Retinal pigment epithelial cell (primary cell): Measurements from ENCODE around the gene VPS13D.

ENCODE experiments used
- DNase-seq: peaks from one replicate; pipeline ENCODE4 v3.0.0-alpha.2; 2010; ENCODE audit warnings: low read depth
- H3K4me3 ChIP-seq: 2 replicates; pipeline ENCODE4 v1.5.1; 2011; ENCODE audit warnings: mild to moderate bottlenecking, low read length, control low read depth, moderate library complexity
- TF ChIP-seq, protein P1 (sequence below): conservative IDR thresholded peaks from 2 replicates; pipeline ENCODE4 v1.5.1; 2011; ENCODE audit warnings: low read depth, low read length, control low read depth, inconsistent platforms

Gene VPS13D

DNA sequence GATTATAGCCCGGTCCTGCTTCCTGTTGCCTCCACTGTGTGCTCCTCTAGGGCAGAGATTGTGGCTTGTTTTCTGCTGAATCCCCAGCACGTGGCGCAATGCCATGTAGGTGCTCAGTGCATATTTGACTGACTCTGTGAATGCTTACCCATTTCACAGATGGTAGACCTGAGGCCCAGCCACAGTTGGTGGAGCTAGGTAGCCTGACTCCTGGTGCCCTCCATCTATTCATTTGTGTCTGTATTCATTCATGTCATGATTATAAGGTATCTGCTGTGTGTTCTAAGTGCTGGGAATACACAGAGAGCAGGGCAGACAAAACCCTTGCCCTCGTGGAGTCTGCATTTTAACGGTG is 40.5 kb upstream of the VPS13D start:
- H3K4me3 ChIP-seq: no peak overlapping the region
- no peak for DNase-seq
- TF ChIP-seq, protein P1, sequence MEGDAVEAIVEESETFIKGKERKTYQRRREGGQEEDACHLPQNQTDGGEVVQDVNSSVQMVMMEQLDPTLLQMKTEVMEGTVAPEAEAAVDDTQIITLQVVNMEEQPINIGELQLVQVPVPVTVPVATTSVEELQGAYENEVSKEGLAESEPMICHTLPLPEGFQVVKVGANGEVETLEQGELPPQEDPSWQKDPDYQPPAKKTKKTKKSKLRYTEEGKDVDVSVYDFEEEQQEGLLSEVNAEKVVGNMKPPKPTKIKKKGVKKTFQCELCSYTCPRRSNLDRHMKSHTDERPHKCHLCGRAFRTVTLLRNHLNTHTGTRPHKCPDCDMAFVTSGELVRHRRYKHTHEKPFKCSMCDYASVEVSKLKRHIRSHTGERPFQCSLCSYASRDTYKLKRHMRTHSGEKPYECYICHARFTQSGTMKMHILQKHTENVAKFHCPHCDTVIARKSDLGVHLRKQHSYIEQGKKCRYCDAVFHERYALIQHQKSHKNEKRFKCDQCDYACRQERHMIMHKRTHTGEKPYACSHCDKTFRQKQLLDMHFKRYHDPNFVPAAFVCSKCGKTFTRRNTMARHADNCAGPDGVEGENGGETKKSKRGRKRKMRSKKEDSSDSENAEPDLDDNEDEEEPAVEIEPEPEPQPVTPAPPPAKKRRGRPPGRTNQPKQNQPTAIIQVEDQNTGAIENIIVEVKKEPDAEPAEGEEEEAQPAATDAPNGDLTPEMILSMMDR: no peak

DNA sequence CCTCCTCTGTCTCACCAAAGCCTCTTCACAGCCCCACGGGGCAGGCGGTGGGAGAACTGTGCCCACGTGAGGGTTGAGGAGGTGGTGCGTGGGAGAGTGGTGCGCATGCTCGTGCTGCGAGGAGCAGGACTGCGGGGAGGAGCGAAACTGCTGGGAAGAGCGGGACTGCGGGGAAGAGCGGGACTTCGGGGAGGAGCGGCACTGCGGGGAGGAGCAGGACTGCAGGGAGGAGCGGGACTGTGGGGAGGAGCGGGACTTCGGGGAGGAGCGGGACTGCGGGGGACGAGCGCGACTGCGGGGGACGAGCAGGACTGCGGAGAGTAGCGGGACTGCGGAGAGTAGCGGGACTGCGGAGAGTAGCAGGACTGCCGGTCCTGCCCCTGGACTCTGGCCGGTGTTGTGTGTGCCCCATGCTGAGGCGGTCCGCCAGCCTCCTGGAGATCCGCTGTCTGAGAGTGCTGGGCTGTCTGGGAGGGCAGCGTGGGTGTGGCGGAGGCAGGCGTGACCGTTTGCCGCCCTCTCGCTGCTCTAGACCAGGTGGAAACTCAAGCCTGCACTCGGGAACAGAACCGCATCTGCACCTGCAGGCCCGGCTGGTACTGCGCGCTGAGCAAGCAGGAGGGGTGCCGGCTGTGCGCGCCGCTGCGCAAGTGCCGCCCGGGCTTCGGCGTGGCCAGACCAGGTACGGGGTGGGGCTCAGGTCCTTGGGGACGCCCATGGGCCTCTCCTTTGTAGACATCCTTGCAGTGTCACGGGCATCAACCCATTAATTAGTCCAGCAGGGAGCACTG is 38.4 kb upstream of the VPS13D start:
- DNase-seq: no peak
- TF ChIP-seq, protein P1: no peak
- no peak overlapping the region for H3K4me3 ChIP-seq

DNA sequence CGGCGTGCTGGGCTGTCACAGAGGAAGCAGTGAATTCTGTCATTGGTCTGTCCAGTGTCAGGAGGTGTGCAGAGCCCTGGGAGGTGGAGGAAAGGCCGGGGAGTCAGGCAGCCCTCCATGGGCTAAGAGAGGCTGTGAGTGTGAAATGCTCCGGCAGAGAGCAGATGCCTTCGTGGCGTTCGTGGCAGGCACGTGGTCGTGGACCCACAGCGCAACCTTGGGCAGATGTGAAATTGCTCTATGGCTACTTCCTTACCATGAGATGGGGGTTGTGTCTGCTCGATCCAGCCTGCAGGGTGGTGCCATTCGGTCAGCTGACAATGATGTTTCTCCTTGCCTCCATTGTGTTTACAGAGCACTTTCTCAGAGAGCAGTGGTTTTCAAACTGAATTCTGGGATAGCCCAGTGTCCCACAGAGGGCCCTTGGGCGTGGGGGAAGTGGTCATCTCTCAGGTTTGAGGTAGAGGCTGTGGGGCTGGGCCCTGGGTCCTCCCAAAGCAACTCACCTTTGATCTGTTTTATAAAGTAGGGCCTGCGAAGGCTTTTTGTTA is 35.1 kb upstream of the VPS13D start:
- TF ChIP-seq, protein P1: no peak

DNA sequence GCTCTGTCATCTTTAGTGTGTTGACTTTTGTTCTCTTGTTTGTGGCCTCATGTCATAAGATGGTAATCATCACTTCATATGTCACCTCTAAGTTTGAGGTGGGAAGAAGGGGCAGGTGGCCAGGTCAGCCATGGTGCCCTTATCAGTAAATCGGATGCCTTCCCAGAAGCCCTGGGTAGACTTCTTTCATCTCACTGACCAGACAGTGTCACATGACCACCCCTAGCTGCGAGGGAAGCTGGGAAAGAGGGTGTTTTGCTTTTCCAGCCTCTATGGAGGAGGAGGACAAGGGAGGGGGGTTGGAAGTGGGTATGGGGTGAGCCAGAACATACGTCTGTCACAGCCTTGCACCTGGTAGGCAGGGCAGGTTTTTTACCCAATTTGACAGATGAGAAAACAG is 34.4 kb upstream of the VPS13D start:
- no peak for DNase-seq
- TF ChIP-seq, protein P1: no peak
- H3K4me3 ChIP-seq: no peak overlapping the region

More for the DNA sequence above, 35.1 kb upstream of the VPS13D start:
- H3K4me3 ChIP-seq: no peak overlapping the region
- no peak for DNase-seq

DNA sequence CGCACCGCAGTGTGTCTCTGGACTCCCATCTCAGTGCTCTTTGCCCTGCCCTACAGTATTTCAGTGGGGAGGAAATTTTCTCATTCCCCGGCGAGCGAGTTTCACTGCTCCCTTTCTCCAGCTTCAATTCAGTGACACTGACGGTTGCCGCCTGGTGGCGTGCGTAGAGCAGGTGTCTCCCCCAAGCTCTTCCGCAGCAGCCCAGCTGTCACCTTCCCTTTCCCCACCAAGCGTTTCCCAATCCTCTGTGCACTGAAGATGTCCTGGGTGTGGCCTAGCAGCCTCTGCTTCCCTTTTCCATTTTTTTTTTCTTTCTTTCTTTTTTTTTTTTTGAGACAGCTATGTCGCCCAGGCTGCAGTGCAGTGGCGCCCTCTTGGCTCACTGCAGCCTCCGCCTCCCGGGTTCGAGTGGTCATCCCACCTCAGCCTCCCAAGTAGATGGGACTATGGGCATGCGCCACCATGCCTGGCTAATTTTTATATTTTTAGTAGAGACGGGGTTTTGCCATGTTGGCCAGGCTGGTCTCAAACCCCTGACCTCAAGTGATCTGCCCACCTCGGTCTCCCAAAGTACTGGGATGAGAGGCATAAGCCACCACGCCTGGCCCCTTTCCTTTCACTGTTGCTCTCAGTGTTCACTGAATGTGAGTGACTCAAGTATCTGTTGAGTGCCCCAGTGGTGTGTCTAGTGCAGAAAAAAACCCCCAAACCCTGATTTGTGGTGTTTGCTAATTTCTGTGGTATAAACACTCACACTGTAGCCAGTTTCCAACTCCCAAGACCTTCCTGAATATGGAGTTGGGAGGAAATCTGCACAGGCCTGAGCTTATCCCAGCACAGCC is 33.0 kb upstream of the VPS13D start:
- DNase-seq: no peak
- TF ChIP-seq, protein P1: no peak
- H3K4me3 ChIP-seq: no peak overlapping the region

DNA sequence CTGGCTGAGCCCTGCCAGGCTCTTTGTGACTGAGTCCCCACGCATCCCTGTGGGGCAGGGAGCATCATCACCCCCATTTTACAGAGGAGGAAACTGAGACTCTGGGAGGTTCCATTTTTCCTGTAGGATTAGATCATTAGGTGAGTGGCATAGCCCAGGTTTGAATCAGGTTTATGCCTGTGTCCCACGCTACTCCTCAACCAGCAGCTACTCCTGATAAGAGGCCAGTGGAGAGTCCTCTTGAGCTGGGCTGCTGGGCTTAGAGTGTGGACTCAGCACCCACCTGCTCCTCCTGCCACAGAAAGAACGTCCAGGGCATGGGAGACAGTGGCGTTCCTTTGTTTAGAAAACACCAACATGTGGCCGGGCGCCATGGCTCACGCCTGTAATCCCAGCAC is 32.3 kb upstream of the VPS13D start:
- no peak overlapping the region for H3K4me3 ChIP-seq
- TF ChIP-seq, protein P1: no peak
- DNase-seq: no peak
